Osteoblast (primary cell): ENCODE measurements around the gene LRRC72. TPM values are rescaled to one million over a fixed set of nuclear protein-coding genes. Genes with fewer than 3 reads are reported as not detected.
"Not testable (repeated sequence)": the region's sequence is repeated elsewhere in the genome, so short reads cannot be mapped to it uniquely, and the experiment has no call there.

Experiments
- DNase-seq: peaks from one replicate; pipeline ENCODE4 v3.0.0; 2011; ENCODE audit warnings: low spot score, mixed read lengths; ENCODE audit not compliant: insufficient read length; ENCODE audit errors: missing footprints
- H2AFZ ChIP-seq: 2 replicates; pipeline ENCODE4 v1.6.0; 2011; ENCODE audit warnings: mild to moderate bottlenecking, low read length
- H3K27ac ChIP-seq: 2 replicates; pipeline ENCODE4 v1.5.1; 2011; ENCODE audit warnings: mild to moderate bottlenecking, low read depth, low read length, moderate library complexity
- H3K27me3 ChIP-seq: 2 replicates; pipeline ENCODE4 v1.6.0; 2012; ENCODE audit warnings: mild to moderate bottlenecking, control low read depth, inconsistent platforms, low read length, moderate library complexity; ENCODE audit not compliant: insufficient read depth
- H3K36me3 ChIP-seq: 2 replicates; pipeline ENCODE4 v1.5.1; 2011; ENCODE audit warnings: mild to moderate bottlenecking, low read length, control low read depth, moderate library complexity; ENCODE audit not compliant: insufficient read depth
- H3K4me1 ChIP-seq: 2 replicates; pipeline ENCODE4 v1.5.1; 2011; ENCODE audit warnings: mild to moderate bottlenecking, low read length, control low read depth, moderate library complexity; ENCODE audit not compliant: insufficient read depth
- H3K4me2 ChIP-seq: 2 replicates; pipeline ENCODE4 v1.6.0; 2011; ENCODE audit warnings: mild to moderate bottlenecking, low read length; ENCODE audit not compliant: insufficient read depth
- H3K4me3 ChIP-seq: fragments of 200-600 bp; sonication (generic); 3 replicates; pipeline ENCODE4 v1.5.1; 2012; ENCODE audit warnings: mild to moderate bottlenecking, low read length, inconsistent platforms; ENCODE audit not compliant: insufficient read depth
- H3K79me2 ChIP-seq: 2 replicates; pipeline ENCODE4 v1.6.0; 2012; ENCODE audit warnings: mild to moderate bottlenecking, low read length, control low read depth, inconsistent platforms; ENCODE audit not compliant: insufficient read depth
- H3K9me3 ChIP-seq: 2 replicates; pipeline ENCODE4 v1.5.1; 2011; ENCODE audit warnings: low read depth, low read length, control low read depth
- H4K20me1 ChIP-seq: 2 replicates; pipeline ENCODE4 v1.6.0; 2012; ENCODE audit warnings: mild to moderate bottlenecking, low read length, control low read depth; ENCODE audit not compliant: insufficient read depth
- CTCF ChIP-seq: IDR thresholded peaks from 2 replicates; pipeline ENCODE4 v1.5.1; 2011; ENCODE audit warnings: mild to moderate bottlenecking, low read depth, low read length, moderate library complexity; ENCODE audit errors: extremely low read depth
- total RNA-seq: library from RNA; depleted of rRNA; stranded (reverse); fragments of >200 nt; gene quantifications from 2 replicates; pipeline ENCODE4 v1.2.3, GENCODE V29; 2012

The LRRC72 gene
- total RNA-seq, 1 donor, result not detected

DNA sequence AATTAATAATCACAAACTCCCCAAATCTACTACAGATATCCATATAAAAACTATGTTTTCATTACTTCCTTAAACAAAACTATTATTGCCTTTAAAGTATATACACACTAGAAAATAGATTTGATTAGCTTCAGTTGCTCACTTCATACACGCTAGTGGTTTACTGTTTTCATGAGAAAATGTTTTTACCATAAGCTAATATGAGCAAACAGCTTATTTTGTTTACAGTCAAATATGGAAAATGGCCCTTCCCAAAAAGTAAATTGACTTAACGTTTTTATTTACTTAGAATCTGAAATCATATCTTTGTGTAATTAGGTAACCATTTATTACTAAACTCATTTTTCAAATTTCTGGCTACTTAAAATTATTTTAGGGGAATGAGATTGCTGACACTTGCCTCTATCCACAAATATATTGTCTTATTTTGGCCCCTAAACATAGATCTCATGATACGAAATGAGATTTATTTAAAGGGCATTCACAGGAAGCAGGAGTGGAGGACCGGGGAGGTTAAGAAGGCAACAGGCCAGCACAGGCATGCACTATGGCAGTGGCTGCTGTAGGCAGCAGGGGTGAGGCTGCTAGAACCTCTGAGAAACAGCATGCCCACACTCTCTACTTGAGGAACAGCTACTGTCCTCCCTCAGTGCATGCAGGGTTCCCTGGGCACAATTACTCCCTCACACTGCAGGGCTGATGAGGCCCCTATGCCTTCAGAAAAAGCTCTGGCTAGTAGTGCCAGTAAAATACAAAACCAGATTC, 31.5 kb upstream of the LRRC72 start:
- Histone ChIP-seq H3K4me3 (no peak overlapping the region), H3K27ac (no peak overlapping the region), H3K36me3 (no peaks in the 10 kb centered on the region), H3K9me3 (no peaks in the 10 kb centered on the region), H3K79me2 (no peaks in the 10 kb centered on the region), H3K4me1 (peaks cover 4% of the 10 kb centered on the region), H3K4me2 (no peak overlapping the region), H2AFZ (no peak overlapping the region), H3K27me3 (no peaks in the 10 kb centered on the region), H4K20me1 (no peaks in the 10 kb centered on the region)
- DNase-seq, result no peak
- TF ChIP-seq CTCF, result no peak

GRCh38 chr7:16498122-16498521, 28.5 kb upstream of the LRRC72 start:
- TF ChIP-seq CTCF, result no peak
- DNase-seq, result no peak
- Histone ChIP-seq H2AFZ (no peak overlapping the region), H3K27ac (no peak overlapping the region), H3K27me3 (no peaks in the 10 kb centered on the region), H3K9me3 (no peaks in the 10 kb centered on the region), H4K20me1 (no peaks in the 10 kb centered on the region), H3K36me3 (no peaks in the 10 kb centered on the region), H3K4me2 (no peak overlapping the region), H3K79me2 (no peaks in the 10 kb centered on the region), H3K4me3 (no peak overlapping the region), H3K4me1 (no peaks in the 10 kb centered on the region)

DNA sequence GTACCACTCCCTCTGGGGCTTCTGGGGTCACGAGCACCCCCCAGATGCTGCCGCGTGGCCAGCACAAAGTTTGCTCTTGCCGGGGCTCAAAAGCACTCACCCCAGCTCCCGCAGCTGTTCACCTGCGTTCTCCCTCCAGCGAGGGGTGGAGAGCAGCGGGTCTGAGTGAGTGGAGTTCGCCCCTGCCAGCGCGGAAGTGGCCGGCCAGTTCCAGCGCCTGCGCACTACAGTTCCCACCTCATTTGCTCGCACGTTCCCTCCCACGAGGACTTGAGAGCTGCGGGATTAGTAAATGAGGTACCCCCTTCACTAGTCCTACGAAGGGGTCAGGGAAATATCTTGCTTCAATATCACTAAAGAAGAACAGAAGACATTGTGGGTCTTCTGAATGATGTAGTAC, 24.3 kb upstream of the LRRC72 start:
- Histone ChIP-seq H2AFZ (no peak overlapping the region), H4K20me1 (no peaks in the 10 kb centered on the region), H3K27me3 (no peaks in the 10 kb centered on the region), H3K4me3 (no peak overlapping the region), H3K27ac (no peak overlapping the region), H3K4me1 (no peaks in the 10 kb centered on the region), H3K79me2 (no peaks in the 10 kb centered on the region), H3K4me2 (no peak overlapping the region), H3K9me3 (no peaks in the 10 kb centered on the region), H3K36me3 (no peaks in the 10 kb centered on the region)
- TF ChIP-seq CTCF, result no peak
- no peak for DNase-seq

DNA sequence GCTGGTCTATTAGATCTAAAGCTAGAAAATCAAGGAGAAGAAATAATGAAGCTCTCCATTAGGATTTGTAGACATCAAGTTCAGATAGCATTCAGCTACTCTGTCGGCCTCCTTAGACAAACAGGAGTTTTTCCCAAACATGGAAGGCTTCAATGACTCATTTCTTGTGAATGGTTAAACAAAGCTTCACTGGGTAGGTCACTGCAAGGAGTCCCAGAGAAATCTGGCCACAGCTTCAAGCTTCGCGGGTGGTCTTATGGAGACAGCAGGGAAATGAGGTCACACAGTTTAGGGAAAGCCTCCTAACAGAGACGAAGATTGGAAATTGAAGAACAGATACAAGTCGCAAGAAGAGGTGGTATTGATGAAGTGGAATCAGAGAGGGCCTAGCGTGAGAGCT, 22.6 kb upstream of the LRRC72 start:
- Histone ChIP-seq H3K4me1 (no peaks in the 10 kb centered on the region), H3K9me3 (no peaks in the 10 kb centered on the region), H3K4me2 (no peak overlapping the region), H2AFZ (no peak overlapping the region), H3K4me3 (no peak overlapping the region), H3K79me2 (no peaks in the 10 kb centered on the region), H3K27ac (no peak overlapping the region), H3K27me3 (no peaks in the 10 kb centered on the region), H3K36me3 (no peaks in the 10 kb centered on the region), H4K20me1 (no peaks in the 10 kb centered on the region)
- no peak for TF ChIP-seq CTCF
- DNase-seq, result peak; percentile 60

DNA sequence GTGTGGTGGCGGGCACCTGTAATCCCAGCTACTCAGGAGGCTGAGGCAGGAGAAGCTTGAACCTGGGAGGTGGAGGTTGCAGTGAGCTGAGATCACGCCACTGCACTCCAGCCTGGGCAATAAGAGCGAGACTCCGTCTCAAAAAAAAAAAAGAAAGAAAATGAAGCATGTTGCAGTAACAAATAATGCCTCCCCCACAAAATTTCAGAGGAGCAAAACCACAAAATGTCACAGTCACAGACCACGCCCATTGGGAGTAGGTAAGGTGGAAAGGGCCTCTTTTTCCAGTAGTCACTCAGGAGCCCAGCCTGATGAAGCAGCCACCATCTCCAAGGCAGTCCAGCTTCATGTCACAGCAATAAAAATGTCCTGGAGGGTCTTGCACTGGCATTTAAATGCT, 20.2 kb upstream of the LRRC72 start:
- H3K79me2 ChIP-seq, H3K27me3 ChIP-seq, H3K36me3 ChIP-seq, H3K27ac ChIP-seq, H2AFZ ChIP-seq, H3K4me3 ChIP-seq, H3K9me3 ChIP-seq, H3K4me1 ChIP-seq, H4K20me1 ChIP-seq, DNase-seq, H3K4me2 ChIP-seq: not testable (repeated sequence)
